Embryonic facial prominence (tissue), 1 donor: ENCODE results near the gene TAF3.

Experiments
- DNase-seq: peaks from one replicate; pipeline ENCODE4 v3.0.0-alpha.2; 2016; ENCODE audit errors: extremely low spot score

Gene TAF3

DNA sequence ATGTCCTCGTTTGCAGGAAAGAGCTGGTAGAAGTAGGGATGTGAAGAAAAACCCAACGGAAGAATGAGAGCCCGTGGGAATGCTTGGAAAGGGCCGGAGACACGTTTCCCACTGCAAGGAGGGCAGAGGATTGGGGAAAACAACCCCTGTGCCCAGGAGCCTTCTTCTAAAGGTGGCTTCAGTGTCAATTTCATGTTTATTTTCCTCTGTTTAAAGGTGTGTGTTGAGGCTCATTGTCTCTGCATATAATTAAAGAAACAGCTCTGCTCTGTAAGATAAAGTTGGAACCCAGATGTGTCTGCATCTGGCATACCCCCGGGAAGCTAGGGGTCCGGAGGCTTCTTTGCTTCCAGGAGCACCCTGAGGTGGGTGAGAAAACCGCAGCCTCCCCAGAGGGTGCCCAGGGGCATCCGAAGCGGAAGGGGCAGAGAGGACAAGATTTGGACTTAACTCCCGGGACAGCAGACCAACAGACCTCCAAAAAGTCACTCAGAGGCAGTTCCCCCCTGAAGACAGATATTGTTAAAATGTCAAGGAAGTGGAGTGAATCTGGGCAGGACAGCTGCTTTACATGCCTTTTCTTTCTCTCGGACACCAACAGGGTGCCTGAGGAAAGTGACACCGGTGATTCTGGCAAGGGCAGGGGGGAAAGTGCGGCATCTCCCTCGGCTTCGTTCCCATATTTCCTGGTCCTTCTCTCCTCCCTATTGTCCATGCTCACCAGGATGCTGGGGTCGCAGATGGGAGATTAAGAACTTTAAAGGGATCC, 227.6 kb downstream of the TAF3 start:
- DNase-seq = no peak

DNA sequence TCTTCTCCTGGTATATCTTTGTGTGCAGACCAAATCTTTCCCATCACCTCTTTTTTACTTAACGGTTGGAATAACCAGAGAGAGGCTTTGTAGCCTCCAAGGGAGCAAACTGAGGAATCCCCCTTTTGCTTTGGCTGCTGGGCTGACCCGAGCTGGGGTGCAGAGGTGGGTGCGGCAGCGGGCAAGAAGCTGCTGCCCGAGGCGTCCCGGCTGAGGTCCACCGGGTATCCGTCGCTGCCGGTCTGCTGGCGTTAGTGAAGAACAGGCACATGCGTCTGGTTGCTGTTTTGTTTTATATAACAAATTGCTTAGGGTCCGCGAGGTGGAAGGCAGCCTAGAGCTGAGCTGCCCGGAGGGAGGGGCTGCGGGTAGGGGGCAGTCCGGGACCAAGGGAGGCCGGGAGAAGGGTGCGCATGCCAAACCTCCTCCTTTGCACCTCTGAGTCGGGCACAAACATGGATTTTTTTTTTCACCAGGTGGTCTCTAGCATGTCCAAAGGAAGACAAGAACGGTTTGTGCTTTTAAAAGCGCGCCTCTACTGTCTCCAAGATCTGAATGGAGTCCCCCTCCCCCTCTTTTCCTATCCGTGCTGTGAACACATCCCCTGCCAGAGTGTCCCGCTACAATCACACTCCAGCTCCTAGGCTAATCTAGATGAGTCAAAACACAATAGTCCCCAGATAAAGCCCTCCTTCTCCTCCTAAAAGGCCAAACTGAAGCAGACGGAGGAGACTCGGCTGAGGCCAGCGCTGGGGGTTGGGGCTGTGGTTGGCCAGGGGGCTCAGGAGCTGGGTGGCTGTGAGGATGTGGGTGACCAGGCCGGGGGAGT, 229.4 kb downstream of the TAF3 start:
- DNase-seq = no peak

DNA sequence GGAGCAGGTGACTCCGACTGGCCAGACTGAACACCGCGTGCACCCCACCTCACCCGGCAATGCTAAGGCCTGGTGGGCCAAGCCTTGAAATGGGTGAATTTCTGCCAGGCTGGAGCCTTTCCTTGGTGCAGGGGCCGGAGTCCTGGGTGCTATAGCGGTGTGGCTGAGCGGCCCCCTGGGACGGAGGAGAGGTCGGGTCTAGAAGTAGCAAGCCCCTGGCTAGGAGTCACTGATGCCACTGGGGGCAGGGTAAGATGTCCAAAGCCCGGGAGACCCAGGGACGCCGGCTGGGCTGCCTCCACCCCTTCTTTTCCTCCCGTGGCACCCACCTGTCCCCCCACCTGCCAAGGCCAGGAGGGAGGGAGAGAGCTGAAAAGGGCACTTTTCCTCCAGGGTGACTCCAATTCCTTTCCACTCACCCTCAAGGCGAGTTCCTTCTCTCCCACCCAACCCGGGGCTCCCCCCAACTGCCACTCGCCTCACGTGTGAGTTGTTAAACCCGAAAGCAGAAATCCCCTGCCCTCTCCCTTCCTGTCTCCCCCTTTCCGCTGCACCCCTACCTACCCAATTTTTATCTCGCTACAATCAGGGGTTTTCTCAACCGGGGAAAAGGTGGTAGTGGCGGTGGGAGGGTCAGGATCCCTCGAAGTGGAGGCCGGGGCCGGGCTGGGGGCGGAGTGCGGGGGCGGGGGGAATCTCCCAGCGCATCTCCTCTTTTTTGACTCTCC, 230.1 kb downstream of the TAF3 start:
- no peak for DNase-seq

DNA sequence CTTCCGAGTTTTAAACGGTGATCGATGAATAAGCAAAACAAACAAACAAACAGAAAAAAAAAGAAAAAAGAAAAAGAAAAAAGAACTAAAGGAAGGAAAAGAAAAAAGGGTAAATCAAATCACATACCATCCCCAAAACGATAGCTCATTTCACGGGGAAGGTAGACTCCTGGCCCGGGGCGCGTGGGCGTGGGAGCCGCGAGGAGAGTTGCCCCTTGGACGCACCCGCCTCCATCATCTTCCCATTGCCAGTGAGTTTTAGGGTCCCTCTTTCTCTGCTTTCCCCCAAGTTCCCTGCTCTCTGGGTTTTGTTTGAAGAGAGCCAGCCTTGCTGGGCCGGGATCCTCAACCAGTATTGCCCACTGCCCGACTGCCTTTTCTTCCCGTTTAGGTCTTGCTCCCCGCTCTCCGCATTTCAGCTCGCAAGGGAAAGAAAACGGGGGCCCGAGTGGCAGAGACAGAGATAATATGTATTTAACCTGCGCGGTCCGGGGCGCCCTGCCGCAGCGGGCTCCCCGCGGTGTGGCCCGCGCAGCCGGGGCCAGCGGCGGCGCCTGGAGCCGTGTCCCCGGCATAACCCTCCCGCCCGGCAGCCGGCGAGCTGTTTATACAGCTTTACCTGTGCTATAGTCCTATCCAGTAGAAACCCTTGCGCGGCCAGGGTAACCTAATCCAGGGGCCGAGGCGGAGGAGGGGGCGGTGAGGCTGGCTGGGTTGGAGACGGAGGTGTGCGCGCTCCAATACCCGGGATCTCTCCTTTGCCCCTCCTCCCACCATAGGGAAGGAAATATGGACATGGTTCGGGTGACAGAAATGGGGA, 230.9 kb downstream of the TAF3 start:
- DNase-seq = no peak

DNA sequence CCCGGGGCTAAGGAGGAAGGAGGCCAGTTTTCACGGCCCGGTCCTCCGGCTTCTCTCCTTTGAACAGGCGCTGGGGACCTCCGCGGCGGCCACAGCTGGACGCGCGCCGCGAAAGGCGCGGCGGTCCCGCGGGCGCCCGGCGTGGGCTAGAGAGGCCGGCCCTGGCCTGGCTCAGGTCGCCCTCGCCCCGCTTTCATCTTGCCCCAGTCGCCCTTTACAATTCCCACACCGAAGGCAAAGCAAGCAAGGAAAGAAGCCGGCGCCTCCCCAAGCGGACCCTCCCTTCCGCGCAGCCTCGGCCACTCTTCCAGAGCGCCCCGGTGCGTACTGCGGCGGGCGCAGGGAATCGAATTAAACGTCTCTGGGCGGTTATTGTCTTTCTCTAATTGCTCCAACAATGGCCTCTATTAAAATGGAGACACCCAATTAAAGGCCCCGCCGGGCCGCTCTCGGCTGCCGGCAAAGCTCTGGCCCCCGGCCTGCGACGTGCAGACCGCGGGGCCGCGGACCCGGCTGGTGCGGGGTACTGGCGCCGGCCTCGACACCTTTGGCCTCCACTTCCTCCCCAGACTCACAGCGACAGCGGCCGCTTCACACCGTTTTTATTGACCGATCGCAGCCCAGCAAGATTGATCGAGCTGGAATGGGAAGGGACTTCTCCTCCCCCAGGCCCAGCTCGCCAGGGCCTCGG, 231.7 kb downstream of the TAF3 start:
- no peak for DNase-seq

DNA sequence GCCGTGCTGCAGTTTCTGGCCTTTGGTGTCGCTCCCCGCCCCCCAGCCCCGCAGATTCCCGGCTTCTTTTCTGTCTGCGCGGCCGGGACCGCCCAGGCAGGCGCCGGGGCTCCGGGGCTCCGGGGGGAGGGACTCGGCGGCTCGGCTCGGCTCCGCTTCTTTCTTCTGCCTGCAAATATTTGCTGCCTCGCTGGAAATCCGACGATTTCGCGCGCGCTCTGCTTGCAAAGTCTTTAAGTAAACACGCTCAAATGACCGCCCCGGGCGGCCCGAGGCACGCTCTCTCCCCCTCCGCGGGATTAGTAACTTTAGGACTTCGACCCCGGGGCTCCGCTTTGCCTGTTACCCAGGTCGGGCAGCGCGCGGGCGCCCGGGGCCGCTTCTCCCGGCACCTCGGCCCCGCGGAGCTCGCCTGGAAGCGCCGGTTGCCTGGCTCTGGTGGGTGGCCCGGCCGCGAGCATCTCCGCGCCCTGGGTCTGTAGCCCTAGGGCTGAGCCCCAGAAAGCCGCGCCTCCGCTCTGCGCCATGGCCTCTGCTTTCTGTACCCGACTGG, 232.3 kb downstream of the TAF3 start:
- DNase-seq = no peak

DNA sequence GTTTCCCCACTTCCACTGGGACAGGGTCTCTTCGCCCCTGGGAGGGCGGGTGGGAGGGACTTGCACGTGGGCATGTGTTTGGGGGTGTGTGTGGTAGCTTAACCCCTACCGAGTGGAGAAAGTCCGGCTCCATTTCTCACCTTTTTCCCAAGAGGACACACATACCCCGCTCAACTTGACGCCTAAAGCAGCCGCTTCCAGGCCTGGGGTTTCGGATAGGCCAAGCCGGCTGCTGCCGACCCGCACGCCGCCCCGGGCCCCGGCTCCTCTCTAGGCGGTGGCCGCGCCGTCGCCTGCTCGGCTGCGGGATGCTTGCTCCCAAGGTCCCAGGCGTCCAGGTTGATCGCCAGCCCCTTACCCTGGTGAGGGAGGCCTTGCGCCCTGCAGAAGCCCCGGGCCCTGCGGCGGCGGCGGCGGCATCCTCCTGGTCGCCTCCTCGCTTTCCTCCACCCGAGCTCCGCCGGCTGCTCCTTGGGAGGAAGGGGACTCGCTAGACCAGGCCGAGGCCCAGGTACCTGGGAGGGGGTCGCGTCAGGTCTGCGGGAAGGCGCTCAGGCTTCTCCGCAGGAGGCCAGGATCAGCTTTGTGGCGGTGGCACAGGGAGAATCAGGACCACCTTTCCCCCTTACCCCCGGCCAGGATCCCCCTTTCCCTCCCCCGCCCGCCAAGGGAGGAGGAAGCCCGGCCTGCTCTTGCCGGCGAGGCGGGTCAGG, 233.0 kb downstream of the TAF3 start:
- no peak for DNase-seq

DNA sequence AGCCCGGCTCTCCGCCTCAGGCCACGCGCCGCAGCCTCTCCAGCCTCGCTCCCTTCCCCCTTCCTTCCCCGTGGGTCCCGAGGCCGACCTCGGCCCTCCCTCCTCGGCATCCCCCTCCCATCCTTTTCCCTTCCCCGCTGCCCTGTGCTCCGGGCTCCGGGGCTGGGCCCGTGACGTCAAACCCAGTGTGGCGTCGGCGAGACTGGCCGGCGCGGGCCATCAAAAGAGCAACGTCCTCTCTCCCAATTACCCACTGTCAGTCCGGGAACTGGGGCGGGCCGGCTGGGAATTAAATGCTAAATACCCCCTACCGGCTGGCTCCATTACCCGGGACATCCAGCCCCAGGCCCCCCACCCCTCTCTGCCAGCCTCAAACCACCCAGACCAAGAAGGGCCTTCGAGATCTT, 233.5 kb downstream of the TAF3 start:
- no peak for DNase-seq

DNA sequence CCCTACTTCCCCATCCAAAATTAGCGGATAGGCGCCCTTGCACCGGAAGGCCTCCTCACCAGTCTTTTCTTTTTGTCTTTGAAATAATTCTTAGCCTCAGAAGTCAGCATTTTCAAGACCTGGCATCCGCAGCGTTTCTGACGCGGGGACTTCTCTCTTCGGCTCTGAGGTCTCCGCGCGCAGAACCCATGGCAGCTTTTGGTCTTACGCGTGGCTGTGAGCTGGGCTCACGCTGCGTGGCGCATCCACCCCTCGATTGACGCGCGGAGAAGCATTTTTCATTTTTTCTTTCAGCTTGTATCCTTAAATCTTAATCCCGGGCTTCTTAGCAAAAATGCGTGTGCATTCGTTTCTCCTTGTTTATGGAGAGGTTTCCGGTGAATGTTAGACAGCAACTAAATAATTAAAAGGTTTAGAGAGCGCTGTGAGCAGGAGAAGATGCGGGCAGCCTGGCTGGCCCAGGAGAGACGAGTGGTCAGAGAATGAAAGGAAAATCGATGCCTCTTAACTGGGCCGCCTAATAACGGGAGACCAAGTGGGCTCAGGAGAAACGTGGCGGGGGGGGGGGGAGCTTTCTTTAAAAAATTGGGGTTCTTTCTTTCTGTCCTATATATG, 234.1 kb downstream of the TAF3 start:
- DNase-seq = no peak

DNA sequence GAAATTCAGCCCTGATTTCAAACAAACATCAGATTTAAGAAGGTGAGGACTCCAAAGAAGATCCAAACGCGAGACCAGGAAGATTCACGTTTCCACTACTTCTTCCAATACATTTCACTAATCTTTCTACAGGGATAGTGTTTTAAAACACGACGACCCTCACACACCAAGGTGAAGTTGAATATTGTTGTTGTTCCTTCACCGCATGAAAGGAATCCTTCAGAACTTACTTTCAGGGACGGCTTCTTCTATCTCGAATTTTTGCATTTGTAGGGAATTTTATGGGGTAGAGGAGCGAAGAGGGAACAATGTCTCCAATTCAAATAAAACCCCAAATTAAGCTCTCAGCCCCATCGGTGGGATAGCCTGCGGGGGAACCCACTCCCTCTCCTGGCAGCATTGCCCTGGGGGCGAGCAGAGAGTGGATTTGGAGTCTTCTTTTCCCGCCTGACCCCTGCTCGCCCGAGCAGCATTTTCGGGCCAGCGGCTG, 234.7 kb downstream of the TAF3 start:
- no peak for DNase-seq

DNA sequence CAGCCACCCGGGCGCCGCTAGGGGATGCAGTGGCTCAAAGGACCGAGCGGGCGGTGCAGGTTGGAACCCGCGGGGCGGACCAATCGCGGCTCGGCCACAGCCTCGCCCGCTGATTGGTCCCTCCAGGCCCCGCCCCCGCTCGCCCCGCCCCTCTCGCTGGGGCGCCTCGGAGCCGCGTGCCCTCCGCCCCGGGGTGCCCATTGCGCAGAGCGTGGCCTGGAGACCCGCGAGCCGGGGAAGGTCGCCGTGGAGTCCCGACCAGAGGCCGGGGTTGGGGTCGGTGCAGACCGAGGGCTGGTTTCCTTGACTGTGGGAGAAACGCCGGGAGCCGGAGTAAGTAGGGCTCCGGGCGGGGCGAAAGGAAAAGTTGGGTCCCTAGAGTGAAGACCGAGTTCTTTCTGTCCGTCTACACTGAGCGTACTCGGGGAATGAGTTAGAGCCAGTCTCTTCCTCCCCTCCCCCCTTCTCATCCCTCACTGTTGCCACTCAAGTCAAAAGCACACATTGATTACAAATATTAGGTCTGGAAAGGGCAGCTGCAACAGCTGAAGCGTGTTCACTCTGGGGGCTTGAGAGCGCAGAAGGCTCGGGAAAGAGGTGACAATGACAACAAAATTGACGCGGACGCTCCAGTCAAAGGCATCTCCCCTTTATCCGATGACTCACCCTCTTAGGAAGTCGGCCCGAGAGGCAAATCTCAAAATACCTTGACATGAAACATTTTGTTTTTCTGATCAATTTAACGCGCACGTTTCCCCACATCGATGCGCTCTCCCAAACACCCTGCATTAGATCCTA, 235.3 kb downstream of the TAF3 start:
- DNase-seq = no peak

DNA sequence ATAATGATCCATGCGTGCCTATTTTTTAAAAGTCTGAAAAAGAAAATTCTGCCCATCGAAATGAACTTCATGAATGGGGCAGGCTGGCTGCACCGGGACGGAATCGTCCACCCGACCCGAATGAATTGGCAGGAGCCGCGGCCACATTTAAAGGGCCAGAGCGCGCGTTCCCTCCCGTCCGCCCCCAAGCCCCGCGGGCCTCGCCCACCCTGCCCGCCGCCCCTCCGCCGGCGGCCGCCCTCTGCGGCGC, 235.9 kb downstream of the TAF3 start:
- no peak for DNase-seq

DNA sequence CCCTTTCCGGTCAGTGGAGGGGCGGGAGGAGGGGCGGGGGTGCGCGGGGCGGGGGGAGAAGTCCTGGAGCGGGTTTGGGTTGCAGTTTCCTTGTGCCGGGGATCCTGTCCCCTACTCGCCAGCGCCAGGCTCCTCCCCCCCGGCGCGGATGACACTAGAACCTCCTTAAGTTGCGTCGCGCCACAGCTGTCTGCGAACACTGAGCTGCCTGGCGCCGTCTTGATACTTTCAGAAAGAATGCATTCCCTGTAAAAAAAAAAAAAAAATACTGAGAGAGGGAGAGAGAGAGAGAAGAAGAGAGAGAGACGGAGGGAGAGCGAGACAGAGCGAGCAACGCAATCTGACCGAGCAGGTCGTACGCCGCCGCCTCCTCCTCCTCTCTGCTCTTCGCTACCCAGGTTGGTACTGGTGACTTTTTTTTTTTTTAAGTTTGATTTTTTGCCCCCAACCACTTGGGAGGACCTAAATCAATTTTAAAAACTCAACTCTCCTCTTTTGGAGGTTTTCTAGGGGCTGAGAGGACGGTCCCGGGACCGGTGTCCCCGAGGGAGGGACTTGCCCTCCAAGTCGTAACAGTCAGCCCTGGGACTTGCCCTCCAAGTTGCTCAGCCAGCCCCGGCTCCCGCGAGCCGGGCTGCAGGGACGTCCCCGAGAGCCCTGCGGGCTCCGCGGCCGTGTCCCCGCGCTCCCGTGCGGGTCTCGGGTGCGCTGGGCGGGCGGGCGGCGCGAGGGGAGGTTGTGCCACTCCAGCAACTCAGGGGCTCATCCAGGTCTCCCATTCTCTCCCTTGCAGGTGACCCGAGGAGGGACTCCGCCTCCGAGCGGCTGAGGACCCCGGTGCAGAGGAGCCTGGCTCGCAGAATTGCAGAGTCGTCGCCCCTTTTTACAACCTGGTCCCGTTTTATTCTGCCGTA, 236.4 kb downstream of the TAF3 start, which contains the start of gene GATA3:
GATA3 (plus strand) TSS at position 195 of the 914 bp plus-strand sequence. CDS start 968 bp downstream, outside the sequence.
- DNase-seq = no peak

DNA sequence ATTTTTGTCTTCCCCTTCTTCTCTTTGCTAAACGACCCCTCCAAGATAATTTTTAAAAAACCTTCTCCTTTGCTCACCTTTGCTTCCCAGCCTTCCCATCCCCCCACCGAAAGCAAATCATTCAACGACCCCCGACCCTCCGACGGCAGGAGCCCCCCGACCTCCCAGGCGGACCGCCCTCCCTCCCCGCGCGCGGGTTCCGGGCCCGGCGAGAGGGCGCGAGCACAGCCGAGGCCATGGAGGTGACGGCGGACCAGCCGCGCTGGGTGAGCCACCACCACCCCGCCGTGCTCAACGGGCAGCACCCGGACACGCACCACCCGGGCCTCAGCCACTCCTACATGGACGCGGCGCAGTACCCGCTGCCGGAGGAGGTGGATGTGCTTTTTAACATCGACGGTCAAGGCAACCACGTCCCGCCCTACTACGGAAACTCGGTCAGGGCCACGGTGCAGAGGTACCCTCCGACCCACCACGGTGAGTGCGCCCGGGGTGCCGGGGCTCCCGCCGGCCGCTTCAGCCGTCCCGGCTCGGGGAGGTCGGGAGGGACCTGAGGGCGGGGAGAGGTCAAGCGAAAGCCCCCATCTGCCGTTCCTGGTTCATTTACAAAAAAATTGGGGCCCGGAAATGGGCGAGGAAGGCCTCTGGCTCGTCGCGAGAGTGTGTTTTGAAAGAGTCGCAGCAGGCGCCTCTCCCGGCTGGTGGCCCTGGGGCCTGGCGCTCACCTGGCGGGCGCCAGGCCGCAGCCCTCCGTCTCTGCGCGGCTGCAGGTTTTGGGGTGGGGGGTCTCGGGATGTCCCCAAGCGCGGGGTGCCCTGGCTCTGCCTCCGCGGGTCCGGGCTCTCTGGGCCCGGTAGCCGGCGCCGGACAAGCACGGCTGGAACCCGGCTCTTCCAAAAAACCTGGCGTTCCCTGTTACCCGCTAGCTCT, 237.4 kb downstream of the TAF3 start:
- DNase-seq = no peak

DNA sequence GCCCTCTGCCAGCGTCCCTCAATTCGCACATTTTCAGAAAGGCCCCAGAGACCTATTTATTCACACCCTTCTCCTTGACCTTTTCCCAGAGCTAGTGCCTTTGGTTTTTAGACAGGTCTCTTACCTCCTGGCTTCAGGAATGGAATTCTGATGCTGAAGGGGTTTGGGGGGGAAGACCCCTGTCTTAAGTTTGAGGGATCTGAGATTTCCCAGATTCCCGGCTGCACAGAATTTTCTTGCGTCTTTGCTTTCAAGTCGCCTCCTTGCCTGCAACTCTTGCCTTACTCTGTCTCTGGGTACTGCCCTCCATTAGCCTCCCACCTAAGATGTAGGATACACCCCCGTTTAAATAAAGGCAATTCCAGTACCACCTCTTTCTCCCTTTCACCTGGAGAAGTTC, 238.1 kb downstream of the TAF3 start:
- DNase-seq = no peak

DNA sequence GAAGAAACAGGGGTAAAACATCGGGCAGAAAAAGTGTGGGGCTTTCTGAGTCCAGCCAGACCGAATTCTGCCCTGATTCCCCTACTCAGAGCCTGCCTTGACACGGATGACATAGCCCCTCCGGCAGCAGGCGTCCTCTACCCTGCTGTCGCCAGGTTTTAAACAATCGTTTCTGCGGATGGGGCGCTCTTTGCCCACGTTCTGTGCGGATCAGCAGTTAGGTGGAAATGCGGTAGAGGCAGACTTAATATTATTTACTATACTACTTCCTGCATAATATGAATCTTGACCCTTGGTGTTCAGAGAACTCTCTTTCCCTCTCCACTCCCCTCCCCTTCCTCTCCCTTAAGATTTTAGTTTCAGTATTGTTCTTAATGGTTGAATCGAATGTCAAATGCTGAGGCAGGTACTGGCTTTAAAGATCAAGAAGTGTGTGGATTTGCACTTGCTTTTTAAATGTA, 238.6 kb downstream of the TAF3 start:
- DNase-seq = no peak
